ENCODE measurements around the gene LPAR6.

GRCh38 chr13:48397744-48398143 is 15.2 kb downstream of the LPAR6 start:
- no peak for TF ChIP-seq YY1 (IDR thresholded peaks at IDR 0.05; ENCODE audit: insufficient read depth, insufficient read length)
- no peak for TF ChIP-seq ZNF274 (IDR thresholded peaks at IDR 0.05; ENCODE audit: low read depth, low read length)

Measured in NT2/D1 (cell line).